Lower leg skin (tissue), 4 donors: ENCODE measurements around the gene MGAT3. TPM values are rescaled to one million over a fixed set of nuclear protein-coding genes. Genes with fewer than 3 reads are reported as not detected.

Source experiments
- DNase-seq, 2 donors: peaks; one replicate each; pipeline ENCODE4 v3.0.0-alpha.2; 2019; ENCODE audit warnings: low spot score in 2 of 2
- H3K4me3 ChIP-seq: fragments of 200-600 bp; sonication (generic); 2 replicates; pipeline ENCODE4 v1.5.1; 2017; ENCODE audit warnings: mild to moderate bottlenecking, low read depth; ENCODE audit not compliant: poor library complexity, severe bottlenecking
- CTCF ChIP-seq, 3 donors: fragments of 450-650 bp; IDR thresholded peaks; one replicate each; pipeline ENCODE4 v1.5.1; 2016; ENCODE audit warnings: antibody characterized with exemption in 3 of 3, mild to moderate bottlenecking in 3 of 3, moderate library complexity in 2 of 3
- POLR2A ChIP-seq, 2 donors: fragments of 450-650 bp; IDR thresholded peaks; one replicate each; pipeline ENCODE4 v1.6.1; 2016 to 2017; ENCODE audit warnings: antibody characterized with exemption in 2 of 2, mild to moderate bottlenecking in 1 of 2, moderate library complexity in 1 of 2
- WGBS, 2 donors: methylation state at CpG; one replicate each; pipeline ENCODE4 v1.1.5; 2018; 5-methylcytosine and 5-hydroxymethylcytosine counted together
- intact Hi-C: fragments of 100-400 bp; cut with DNase I; formaldehyde crosslinking; loops from one replicate; pipeline ENCODE4 v1.15.0; 2023; ENCODE audit warnings: low total_unique reads
- total RNA-seq, 4 donors: library from RNA; depleted of rRNA; stranded (reverse); fragments of >200 nt; gene quantifications; one replicate each; pipeline ENCODE4 v1.1.0, GENCODE V29; 2016

Gene MGAT3
- total RNA-seq, 4 donors from 2014 or later = 1.2 to 5.5 (median 3.2) TPM

- intact Hi-C loops = no loop called here
- TF ChIP-seq CTCF (IDR thresholded peaks at IDR 0.05) (no peak), POLR2A (IDR thresholded peaks at IDR 0.05) (no peak)
- H3K4me3 ChIP-seq = no peak overlapping the region
- no peak for DNase-seq
- whole genome bisulfite sequencing, 2 donors = 72 to 73% methylated on average over 18 of the region's 18 CpGs
Measured at GRCh38 chr22:39434243-39434653, 22.6 kb upstream of the MGAT3 start.

- no peak for DNase-seq
- H3K4me3 ChIP-seq = no peak overlapping the region
- intact Hi-C loops = no loop called here
- TF ChIP-seq CTCF (IDR thresholded peaks at IDR 0.05) = no peak
- TF ChIP-seq POLR2A (IDR thresholded peaks at IDR 0.05) = no peak
- 77 to 85% methylated on average over 6 of the region's 6 CpGs for WGBS, 2 donors
Measured at GRCh38 chr22:39434721-39435120, 22.1 kb upstream of the MGAT3 start.

- WGBS, 2 donors = 82 to 87% methylated on average over 8 of the region's 8 CpGs
- intact Hi-C loops = no loop called here
- TF ChIP-seq CTCF (IDR thresholded peaks at IDR 0.05) (no peak), POLR2A (IDR thresholded peaks at IDR 0.05) (no peak)
- no peak overlapping the region for H3K4me3 ChIP-seq
- DNase-seq = no peak
Measured at GRCh38 chr22:39435616-39436015, 21.2 kb upstream of the MGAT3 start.

- no peak overlapping the region for H3K4me3 ChIP-seq
- intact Hi-C loops = no loop called here
- 39 to 40% methylated on average over 16 of the region's 16 CpGs for WGBS, 2 donors
- TF ChIP-seq POLR2A (IDR thresholded peaks at IDR 0.05) (no peak), CTCF (IDR thresholded peaks at IDR 0.05) (no peak)
- DNase-seq = no peak
Measured at GRCh38 chr22:39437791-39438704, 18.8 kb upstream of the MGAT3 start.

GRCh38 chr22:39439170-39439569 is 17.6 kb upstream of the MGAT3 start:
- intact Hi-C loops = no loop called here
- no peak for TF ChIP-seq CTCF (IDR thresholded peaks at IDR 0.05)
- TF ChIP-seq POLR2A (IDR thresholded peaks at IDR 0.05) = no peak
- whole genome bisulfite sequencing, 2 donors = 48 to 55% methylated on average over 8 of the region's 8 CpGs
- no peak overlapping the region for H3K4me3 ChIP-seq
- no peak for DNase-seq
